ENCODE data around the gene TRIM46. TPM values are rescaled to one million over a fixed set of nuclear protein-coding genes. Genes with fewer than 3 reads are reported as not detected.

Gene TRIM46
- total and polyA plus RNA-seq, 9 of the 15 experiments (the other 6 are each of a cell fraction or from before 2014, with no cell fraction given): 0.05 to 0.60 (median 0.16) TPM; not detected in 3

DNA sequence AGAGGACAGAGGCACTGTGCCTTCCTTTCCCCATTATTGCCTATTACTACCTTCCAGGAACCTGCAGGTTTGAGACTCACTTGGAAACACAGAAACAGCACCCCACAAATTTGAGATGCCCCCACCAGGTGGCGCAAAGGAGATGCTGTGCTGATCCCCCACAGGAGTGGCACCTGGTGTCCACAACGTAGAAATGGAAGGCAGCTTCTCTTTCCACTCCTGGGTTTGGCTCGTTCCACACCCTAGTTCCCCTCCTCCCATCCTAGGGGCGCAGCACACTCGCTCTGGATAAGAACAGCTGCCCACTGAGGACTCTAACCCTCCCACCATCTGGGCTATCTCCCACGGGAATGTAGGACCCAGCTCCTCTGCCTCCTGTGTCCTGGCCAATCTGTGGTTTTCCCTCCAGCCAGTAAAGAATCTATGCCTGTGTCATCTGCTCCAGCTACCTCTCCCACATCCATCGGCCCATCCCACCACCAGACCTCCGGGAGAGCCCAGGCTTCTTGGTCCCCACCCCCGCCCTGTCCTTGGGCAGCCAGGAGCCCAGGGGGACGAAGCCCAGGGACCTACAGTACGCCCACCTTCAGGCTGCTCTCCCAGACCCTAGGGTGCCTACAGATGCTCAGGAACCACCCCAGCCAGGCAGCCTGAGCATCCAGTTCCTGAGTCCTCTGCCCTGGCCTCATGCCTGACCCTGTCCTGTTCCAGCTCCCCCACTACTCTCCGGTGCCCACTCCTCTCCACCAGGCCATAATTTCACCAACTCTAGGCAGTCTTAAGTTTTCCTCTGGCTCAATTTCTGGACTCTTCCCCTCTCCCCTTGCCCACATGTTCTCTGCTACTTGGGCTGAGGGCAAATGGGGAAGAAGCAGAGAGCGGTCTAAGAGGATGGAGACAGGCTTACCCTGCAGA is 33.5 kb downstream of the TRIM46 start (continued):
- TF ChIP-seq, protein P1, sequence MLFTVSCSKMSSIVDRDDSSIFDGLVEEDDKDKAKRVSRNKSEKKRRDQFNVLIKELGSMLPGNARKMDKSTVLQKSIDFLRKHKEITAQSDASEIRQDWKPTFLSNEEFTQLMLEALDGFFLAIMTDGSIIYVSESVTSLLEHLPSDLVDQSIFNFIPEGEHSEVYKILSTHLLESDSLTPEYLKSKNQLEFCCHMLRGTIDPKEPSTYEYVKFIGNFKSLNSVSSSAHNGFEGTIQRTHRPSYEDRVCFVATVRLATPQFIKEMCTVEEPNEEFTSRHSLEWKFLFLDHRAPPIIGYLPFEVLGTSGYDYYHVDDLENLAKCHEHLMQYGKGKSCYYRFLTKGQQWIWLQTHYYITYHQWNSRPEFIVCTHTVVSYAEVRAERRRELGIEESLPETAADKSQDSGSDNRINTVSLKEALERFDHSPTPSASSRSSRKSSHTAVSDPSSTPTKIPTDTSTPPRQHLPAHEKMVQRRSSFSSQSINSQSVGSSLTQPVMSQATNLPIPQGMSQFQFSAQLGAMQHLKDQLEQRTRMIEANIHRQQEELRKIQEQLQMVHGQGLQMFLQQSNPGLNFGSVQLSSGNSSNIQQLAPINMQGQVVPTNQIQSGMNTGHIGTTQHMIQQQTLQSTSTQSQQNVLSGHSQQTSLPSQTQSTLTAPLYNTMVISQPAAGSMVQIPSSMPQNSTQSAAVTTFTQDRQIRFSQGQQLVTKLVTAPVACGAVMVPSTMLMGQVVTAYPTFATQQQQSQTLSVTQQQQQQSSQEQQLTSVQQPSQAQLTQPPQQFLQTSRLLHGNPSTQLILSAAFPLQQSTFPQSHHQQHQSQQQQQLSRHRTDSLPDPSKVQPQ (CRISPR knock-in tag; IDR thresholded peaks at IDR 0.05; ENCODE audit: borderline replicate concordance): no peak
- TF ChIP-seq KDM4B (IDR thresholded peaks at IDR 0.05; ENCODE audit: borderline replicate concordance in 2 of 2, low read depth in 1 of 2) (no peak), ATF1 (CRISPR knock-in tag; IDR thresholded peaks at IDR 0.05) (no peak), ATF1 (tag; IDR thresholded peaks at IDR 0.05) (peak; percentile 35; the same call in 1 of the 2 replicates), NCOA4 (IDR thresholded peaks at IDR 0.05; ENCODE audit: partially characterized antibody) (no peak)
- TF ChIP-seq, protein P2, sequence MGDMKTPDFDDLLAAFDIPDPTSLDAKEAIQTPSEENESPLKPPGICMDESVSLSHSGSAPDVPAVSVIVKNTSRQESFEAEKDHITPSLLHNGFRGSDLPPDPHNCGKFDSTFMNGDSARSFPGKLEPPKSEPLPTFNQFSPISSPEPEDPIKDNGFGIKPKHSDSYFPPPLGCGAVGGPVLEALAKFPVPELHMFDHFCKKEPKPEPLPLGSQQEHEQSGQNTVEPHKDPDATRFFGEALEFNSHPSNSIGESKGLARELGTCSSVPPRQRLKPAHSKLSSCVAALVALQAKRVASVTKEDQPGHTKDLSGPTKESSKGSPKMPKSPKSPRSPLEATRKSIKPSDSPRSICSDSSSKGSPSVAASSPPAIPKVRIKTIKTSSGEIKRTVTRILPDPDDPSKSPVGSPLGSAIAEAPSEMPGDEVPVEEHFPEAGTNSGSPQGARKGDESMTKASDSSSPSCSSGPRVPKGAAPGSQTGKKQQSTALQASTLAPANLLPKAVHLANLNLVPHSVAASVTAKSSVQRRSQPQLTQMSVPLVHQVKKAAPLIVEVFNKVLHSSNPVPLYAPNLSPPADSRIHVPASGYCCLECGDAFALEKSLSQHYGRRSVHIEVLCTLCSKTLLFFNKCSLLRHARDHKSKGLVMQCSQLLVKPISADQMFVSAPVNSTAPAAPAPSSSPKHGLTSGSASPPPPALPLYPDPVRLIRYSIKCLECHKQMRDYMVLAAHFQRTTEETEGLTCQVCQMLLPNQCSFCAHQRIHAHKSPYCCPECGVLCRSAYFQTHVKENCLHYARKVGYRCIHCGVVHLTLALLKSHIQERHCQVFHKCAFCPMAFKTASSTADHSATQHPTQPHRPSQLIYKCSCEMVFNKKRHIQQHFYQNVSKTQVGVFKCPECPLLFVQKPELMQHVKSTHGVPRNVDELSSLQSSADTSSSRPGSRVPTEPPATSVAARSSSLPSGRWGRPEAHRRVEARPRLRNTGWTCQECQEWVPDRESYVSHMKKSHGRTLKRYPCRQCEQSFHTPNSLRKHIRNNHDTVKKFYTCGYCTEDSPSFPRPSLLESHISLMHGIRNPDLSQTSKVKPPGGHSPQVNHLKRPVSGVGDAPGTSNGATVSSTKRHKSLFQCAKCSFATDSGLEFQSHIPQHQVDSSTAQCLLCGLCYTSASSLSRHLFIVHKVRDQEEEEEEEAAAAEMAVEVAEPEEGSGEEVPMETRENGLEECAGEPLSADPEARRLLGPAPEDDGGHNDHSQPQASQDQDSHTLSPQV (IDR thresholded peaks at IDR 0.05): peak; percentile 68
- TF ChIP-seq, protein P3, sequence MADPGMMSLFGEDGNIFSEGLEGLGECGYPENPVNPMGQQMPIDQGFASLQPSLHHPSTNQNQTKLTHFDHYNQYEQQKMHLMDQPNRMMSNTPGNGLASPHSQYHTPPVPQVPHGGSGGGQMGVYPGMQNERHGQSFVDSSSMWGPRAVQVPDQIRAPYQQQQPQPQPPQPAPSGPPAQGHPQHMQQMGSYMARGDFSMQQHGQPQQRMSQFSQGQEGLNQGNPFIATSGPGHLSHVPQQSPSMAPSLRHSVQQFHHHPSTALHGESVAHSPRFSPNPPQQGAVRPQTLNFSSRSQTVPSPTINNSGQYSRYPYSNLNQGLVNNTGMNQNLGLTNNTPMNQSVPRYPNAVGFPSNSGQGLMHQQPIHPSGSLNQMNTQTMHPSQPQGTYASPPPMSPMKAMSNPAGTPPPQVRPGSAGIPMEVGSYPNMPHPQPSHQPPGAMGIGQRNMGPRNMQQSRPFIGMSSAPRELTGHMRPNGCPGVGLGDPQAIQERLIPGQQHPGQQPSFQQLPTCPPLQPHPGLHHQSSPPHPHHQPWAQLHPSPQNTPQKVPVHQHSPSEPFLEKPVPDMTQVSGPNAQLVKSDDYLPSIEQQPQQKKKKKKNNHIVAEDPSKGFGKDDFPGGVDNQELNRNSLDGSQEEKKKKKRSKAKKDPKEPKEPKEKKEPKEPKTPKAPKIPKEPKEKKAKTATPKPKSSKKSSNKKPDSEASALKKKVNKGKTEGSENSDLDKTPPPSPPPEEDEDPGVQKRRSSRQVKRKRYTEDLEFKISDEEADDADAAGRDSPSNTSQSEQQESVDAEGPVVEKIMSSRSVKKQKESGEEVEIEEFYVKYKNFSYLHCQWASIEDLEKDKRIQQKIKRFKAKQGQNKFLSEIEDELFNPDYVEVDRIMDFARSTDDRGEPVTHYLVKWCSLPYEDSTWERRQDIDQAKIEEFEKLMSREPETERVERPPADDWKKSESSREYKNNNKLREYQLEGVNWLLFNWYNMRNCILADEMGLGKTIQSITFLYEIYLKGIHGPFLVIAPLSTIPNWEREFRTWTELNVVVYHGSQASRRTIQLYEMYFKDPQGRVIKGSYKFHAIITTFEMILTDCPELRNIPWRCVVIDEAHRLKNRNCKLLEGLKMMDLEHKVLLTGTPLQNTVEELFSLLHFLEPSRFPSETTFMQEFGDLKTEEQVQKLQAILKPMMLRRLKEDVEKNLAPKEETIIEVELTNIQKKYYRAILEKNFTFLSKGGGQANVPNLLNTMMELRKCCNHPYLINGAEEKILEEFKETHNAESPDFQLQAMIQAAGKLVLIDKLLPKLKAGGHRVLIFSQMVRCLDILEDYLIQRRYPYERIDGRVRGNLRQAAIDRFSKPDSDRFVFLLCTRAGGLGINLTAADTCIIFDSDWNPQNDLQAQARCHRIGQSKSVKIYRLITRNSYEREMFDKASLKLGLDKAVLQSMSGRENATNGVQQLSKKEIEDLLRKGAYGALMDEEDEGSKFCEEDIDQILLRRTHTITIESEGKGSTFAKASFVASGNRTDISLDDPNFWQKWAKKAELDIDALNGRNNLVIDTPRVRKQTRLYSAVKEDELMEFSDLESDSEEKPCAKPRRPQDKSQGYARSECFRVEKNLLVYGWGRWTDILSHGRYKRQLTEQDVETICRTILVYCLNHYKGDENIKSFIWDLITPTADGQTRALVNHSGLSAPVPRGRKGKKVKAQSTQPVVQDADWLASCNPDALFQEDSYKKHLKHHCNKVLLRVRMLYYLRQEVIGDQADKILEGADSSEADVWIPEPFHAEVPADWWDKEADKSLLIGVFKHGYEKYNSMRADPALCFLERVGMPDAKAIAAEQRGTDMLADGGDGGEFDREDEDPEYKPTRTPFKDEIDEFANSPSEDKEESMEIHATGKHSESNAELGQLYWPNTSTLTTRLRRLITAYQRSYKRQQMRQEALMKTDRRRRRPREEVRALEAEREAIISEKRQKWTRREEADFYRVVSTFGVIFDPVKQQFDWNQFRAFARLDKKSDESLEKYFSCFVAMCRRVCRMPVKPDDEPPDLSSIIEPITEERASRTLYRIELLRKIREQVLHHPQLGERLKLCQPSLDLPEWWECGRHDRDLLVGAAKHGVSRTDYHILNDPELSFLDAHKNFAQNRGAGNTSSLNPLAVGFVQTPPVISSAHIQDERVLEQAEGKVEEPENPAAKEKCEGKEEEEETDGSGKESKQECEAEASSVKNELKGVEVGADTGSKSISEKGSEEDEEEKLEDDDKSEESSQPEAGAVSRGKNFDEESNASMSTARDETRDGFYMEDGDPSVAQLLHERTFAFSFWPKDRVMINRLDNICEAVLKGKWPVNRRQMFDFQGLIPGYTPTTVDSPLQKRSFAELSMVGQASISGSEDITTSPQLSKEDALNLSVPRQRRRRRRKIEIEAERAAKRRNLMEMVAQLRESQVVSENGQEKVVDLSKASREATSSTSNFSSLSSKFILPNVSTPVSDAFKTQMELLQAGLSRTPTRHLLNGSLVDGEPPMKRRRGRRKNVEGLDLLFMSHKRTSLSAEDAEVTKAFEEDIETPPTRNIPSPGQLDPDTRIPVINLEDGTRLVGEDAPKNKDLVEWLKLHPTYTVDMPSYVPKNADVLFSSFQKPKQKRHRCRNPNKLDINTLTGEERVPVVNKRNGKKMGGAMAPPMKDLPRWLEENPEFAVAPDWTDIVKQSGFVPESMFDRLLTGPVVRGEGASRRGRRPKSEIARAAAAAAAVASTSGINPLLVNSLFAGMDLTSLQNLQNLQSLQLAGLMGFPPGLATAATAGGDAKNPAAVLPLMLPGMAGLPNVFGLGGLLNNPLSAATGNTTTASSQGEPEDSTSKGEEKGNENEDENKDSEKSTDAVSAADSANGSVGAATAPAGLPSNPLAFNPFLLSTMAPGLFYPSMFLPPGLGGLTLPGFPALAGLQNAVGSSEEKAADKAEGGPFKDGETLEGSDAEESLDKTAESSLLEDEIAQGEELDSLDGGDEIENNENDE (IDR thresholded peaks at IDR 0.05; ENCODE audit: low read depth, low read length): no peak
